ENCODE data around the gene PID1.

PID1 gene

DNA sequence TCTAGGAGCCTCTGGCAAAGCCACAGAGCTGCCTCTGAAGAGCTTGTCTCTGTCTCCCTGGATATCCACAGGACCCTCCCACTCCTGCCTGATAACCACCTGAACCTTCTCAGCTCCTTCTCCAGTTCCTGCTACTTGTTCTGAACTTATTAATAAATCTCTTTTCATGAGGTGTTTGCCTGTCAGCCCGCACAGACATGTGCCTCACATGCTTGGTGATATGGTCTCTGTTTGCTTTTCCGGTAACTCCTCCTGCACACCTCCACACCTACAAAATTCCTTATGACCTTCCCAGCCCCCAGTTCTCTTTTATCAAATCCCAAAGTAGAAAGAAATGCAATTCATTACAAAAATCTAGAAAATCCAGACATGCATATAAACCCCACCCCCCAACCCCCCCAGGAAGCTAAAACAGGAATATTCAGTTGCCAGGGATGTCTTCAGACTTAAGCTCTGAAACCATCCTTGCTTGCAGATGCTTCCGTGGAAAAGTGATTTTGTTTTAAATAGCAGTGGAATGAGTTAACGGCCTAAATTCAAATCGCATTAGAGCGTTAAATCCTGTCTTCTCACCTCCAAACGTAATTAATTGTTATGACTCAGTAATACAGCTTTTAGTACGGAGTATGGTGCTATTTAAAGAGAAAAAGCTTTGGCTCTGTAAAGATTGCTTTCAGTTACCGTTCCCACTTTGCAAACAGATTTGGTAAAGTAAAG, 2.1 kb upstream of the PID1 start:
- Mint-ChIP-seq H3K27ac (no peak overlapping the region), H3K4me1 (ENCODE audit: low read depth) (no peaks in the 10 kb centered on the region), H3K36me3 (no peaks in the 10 kb centered on the region), H3K9me3 (ENCODE audit: low read depth) (no peaks in the 10 kb centered on the region), H3K4me3 (no peak overlapping the region), H3K27me3 (peaks cover 21% of the 10 kb centered on the region)

GRCh38 chr2:229269941-229270340, 1.1 kb downstream of the PID1 start:
- H3K4me3 Mint-ChIP-seq: no peak overlapping the region
- H3K9me3 Mint-ChIP-seq (ENCODE audit: low read depth): no peaks in the 10 kb centered on the region
- peaks cover 16% of the 10 kb centered on the region for H3K27me3 Mint-ChIP-seq
- H3K36me3 Mint-ChIP-seq: no peaks in the 10 kb centered on the region
- H3K4me1 Mint-ChIP-seq (ENCODE audit: low read depth): no peaks in the 10 kb centered on the region
- H3K27ac Mint-ChIP-seq: no peak overlapping the region

GRCh38 chr2:229269146-229269545, 1.9 kb downstream of the PID1 start:
- no peaks in the 10 kb centered on the region for H3K36me3 Mint-ChIP-seq
- no peaks in the 10 kb centered on the region for H3K9me3 Mint-ChIP-seq (ENCODE audit: low read depth)
- no peak overlapping the region for H3K4me3 Mint-ChIP-seq
- no peaks in the 10 kb centered on the region for H3K4me1 Mint-ChIP-seq (ENCODE audit: low read depth)
- H3K27me3 Mint-ChIP-seq: peaks cover 16% of the 10 kb centered on the region
- H3K27ac Mint-ChIP-seq: no peak overlapping the region

DNA sequence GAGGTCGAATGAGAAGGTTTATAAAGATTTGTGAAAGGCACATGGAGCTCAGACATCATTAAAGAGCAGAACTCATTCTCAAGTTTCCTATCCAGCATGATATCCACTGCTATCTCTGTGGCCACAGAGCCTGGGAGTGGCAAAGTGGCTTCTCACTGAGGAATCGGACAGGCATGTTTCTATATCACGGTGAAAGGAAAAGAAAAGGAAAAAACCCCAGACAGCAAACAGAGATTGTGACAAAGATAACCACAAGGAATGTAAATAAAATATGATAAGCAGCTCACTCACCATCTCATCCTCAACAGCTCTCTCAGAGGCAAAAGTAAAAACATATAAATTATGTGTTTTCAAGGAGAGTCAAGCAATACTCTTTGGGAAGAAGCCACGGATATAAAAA, 2.5 kb downstream of the PID1 start:
- no peaks in the 10 kb centered on the region for H3K4me1 Mint-ChIP-seq (ENCODE audit: low read depth)
- H3K27ac Mint-ChIP-seq: no peak overlapping the region
- peaks cover 16% of the 10 kb centered on the region for H3K27me3 Mint-ChIP-seq
- no peaks in the 10 kb centered on the region for H3K36me3 Mint-ChIP-seq
- H3K9me3 Mint-ChIP-seq (ENCODE audit: low read depth): no peaks in the 10 kb centered on the region
- H3K4me3 Mint-ChIP-seq: no peak overlapping the region

DNA sequence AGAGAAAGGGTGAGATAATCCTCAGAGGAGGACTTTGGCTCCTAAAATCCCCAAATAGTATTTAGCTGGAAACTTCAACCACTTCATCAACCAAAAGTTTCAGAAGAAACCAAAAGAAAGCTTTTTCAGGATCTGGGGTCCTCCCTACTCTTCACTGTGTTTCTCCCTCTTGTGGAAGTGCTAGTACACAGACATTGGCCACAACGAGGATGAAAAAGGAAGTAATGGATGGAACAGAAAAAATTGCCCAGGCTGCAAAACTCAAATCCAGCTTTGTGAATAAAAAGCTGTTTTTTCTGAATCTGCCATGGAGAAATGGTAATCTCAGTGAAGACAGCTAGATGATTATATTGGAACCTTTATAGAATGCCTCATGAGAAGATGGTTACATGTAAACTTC, 4.0 kb downstream of the PID1 start:
- H3K4me1 Mint-ChIP-seq (ENCODE audit: low read depth): no peaks in the 10 kb centered on the region
- H3K4me3 Mint-ChIP-seq: no peak overlapping the region
- no peak overlapping the region for H3K27ac Mint-ChIP-seq
- H3K36me3 Mint-ChIP-seq: no peaks in the 10 kb centered on the region
- no peaks in the 10 kb centered on the region for H3K9me3 Mint-ChIP-seq (ENCODE audit: low read depth)
- H3K27me3 Mint-ChIP-seq: peaks cover 12% of the 10 kb centered on the region

- Mint-ChIP-seq H3K27me3 (peaks cover 9% of the 10 kb centered on the region), H3K27ac (no peak overlapping the region), H3K36me3 (no peaks in the 10 kb centered on the region), H3K9me3 (ENCODE audit: low read depth) (no peaks in the 10 kb centered on the region), H3K4me1 (ENCODE audit: low read depth) (no peaks in the 10 kb centered on the region), H3K4me3 (no peak overlapping the region)
Observed at GRCh38 chr2:229265727-229266126, 5.4 kb downstream of the PID1 start.

DNA sequence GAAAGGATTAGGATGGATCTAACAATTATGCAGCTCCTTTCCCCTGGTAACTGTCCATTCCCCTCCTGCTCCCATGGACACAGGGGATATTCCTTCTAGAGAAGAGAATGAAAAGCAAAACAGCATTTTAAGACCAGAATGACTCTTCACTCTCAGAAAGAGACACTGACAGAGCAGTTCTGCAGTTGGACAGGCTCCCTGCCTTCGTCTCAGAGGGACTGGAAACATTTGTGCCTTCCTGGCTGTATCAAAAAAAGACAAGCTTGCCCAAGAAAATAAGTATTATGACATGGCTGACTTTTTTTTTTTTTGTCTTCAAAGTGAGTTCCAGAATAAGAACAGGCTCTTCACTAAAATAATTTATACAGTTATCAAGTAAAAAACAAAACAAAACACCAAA, 9.5 kb downstream of the PID1 start:
- H3K36me3 Mint-ChIP-seq: no peaks in the 10 kb centered on the region
- H3K4me1 Mint-ChIP-seq (ENCODE audit: low read depth): no peaks in the 10 kb centered on the region
- no peak overlapping the region for H3K4me3 Mint-ChIP-seq
- no peaks in the 10 kb centered on the region for H3K9me3 Mint-ChIP-seq (ENCODE audit: low read depth)
- H3K27me3 Mint-ChIP-seq: no peaks in the 10 kb centered on the region
- H3K27ac Mint-ChIP-seq: no peak overlapping the region

- H3K9me3 Mint-ChIP-seq (ENCODE audit: low read depth): no peaks in the 10 kb centered on the region
- H3K27me3 Mint-ChIP-seq: no peaks in the 10 kb centered on the region
- H3K36me3 Mint-ChIP-seq: no peaks in the 10 kb centered on the region
- H3K27ac Mint-ChIP-seq: no peak overlapping the region
- no peaks in the 10 kb centered on the region for H3K4me1 Mint-ChIP-seq (ENCODE audit: low read depth)
- H3K4me3 Mint-ChIP-seq: no peak overlapping the region
Observed at GRCh38 chr2:229261076-229261475, 10.0 kb downstream of the PID1 start.

DNA sequence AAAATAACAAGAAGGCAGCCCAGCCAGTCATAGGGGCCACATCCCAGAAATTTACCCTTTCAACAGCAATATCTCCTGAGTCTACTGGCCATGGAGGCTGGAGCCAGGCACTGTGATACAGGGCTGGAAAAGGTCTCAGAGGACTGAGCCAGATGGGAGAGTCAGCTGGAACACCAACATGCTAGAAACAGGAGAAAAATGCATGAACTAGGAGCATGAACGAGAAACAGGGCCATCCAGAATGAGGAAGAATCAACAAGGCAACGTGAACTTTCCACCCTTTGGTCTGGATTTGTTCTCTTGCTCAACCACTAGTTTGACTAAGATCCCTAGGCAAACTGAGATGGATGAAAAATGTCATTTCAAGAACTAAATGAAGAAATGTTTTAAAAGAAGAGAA, 13.1 kb downstream of the PID1 start:
- Mint-ChIP-seq H3K4me1 (ENCODE audit: low read depth) (no peaks in the 10 kb centered on the region), H3K4me3 (no peak overlapping the region), H3K36me3 (no peaks in the 10 kb centered on the region), H3K27ac (no peak overlapping the region), H3K9me3 (ENCODE audit: low read depth) (no peaks in the 10 kb centered on the region), H3K27me3 (no peaks in the 10 kb centered on the region)

GRCh38 chr2:229256376-229256775, 14.7 kb downstream of the PID1 start:
- Mint-ChIP-seq H3K27ac (no peak overlapping the region), H3K9me3 (ENCODE audit: low read depth) (no peaks in the 10 kb centered on the region), H3K4me1 (ENCODE audit: low read depth) (no peaks in the 10 kb centered on the region), H3K36me3 (no peaks in the 10 kb centered on the region), H3K27me3 (no peaks in the 10 kb centered on the region), H3K4me3 (no peak overlapping the region)

DNA sequence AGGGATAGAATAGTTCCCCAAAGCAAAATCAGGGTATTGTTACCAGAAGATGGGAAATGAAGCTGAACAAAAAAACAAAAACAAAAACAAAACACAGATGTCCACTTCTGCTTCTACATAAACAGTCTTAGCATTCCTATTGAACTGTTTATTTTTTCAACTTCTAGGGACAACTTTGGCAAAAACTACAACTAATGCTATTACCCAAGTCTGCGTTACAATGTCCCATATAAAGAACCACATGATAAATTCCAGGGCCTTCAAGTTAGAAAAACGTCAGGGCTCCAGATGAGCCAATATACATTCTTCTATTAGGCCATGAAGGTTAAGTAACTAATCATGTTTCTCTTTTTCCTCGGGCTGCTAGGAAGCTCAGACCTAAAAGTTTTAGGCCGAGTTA, 16.9 kb downstream of the PID1 start:
- Mint-ChIP-seq H3K4me1 (ENCODE audit: low read depth) (no peaks in the 10 kb centered on the region), H3K36me3 (no peaks in the 10 kb centered on the region), H3K27ac (no peak overlapping the region), H3K27me3 (no peaks in the 10 kb centered on the region), H3K9me3 (ENCODE audit: low read depth) (no peaks in the 10 kb centered on the region), H3K4me3 (no peak overlapping the region)

DNA sequence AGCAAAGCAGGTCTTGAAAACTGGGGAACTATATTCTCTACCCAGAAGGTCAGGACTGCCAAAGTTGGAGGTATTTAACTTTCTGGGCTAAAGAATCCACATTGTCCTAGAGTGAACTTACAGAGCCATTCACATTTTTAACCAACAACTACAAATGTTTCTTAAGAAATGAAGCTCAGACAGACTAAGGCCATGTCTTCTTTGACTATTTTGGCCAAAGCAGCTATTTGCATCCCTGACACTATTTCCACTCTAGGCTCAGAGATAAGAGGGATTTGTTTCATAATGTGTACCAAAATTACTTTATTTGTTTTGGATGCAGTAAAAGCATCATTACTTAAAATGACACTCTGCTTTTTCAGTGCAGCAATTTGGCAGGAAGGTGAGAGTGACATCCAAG, 18.1 kb downstream of the PID1 start:
- H3K27me3 Mint-ChIP-seq: no peaks in the 10 kb centered on the region
- no peaks in the 10 kb centered on the region for H3K9me3 Mint-ChIP-seq (ENCODE audit: low read depth)
- no peak overlapping the region for H3K27ac Mint-ChIP-seq
- no peak overlapping the region for H3K4me3 Mint-ChIP-seq
- H3K4me1 Mint-ChIP-seq (ENCODE audit: low read depth): no peaks in the 10 kb centered on the region
- no peaks in the 10 kb centered on the region for H3K36me3 Mint-ChIP-seq

- Mint-ChIP-seq H3K36me3 (no peaks in the 10 kb centered on the region), H3K27ac (no peak overlapping the region), H3K4me3 (no peak overlapping the region), H3K9me3 (ENCODE audit: low read depth) (no peaks in the 10 kb centered on the region), H3K27me3 (no peaks in the 10 kb centered on the region), H3K4me1 (ENCODE audit: low read depth) (no peaks in the 10 kb centered on the region)
Observed at GRCh38 chr2:229252280-229252679, 18.8 kb downstream of the PID1 start.

DNA sequence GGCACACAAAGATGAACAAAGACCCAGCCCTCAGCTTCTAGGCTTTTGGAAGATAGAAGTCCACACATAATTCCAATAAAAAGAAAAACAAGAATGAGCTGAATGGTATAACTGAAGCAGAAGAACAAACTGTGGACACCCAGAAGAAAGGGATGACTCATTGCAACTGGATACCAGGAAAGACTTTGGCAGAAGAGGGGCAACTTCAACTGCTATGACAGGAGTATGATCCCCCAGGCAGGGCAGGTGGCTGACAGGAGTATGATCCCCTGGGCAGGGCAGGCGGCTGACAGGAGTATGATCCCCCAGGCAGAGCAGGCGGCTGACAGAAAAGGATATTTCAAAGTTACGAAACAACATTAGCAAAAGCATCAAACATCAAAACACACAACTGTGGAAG, 21.6 kb downstream of the PID1 start:
- Mint-ChIP-seq H3K4me1 (ENCODE audit: low read depth) (no peaks in the 10 kb centered on the region), H3K9me3 (ENCODE audit: low read depth) (no peaks in the 10 kb centered on the region), H3K36me3 (no peaks in the 10 kb centered on the region), H3K27me3 (no peaks in the 10 kb centered on the region), H3K27ac (no peak overlapping the region), H3K4me3 (no peak overlapping the region)

GRCh38 chr2:229246334-229246733, 24.8 kb downstream of the PID1 start:
- no peak overlapping the region for H3K27ac Mint-ChIP-seq
- peaks cover 5% of the 10 kb centered on the region for H3K9me3 Mint-ChIP-seq (ENCODE audit: low read depth)
- H3K27me3 Mint-ChIP-seq: no peaks in the 10 kb centered on the region
- no peak overlapping the region for H3K4me3 Mint-ChIP-seq
- no peaks in the 10 kb centered on the region for H3K4me1 Mint-ChIP-seq (ENCODE audit: low read depth)
- H3K36me3 Mint-ChIP-seq: no peaks in the 10 kb centered on the region

- Mint-ChIP-seq H3K9me3 (ENCODE audit: low read depth) (peaks cover 16% of the 10 kb centered on the region), H3K4me3 (no peak overlapping the region), H3K27me3 (no peaks in the 10 kb centered on the region), H3K36me3 (no peaks in the 10 kb centered on the region), H3K27ac (no peak overlapping the region), H3K4me1 (ENCODE audit: low read depth) (no peaks in the 10 kb centered on the region)
Observed at GRCh38 chr2:229244975-229245374, 26.1 kb downstream of the PID1 start.

Measured in activated naive CD8-positive, alpha-beta T cell (primary cell).